Fibroblast of mammary gland (primary cell): ENCODE results near the gene PTPRD.

Source experiments
- DNase-seq: peaks from one replicate; pipeline ENCODE4 v3.0.0-alpha.2; 2010; ENCODE audit warnings: low read depth
- H3K4me3 ChIP-seq: 2 replicates; pipeline ENCODE4 v1.5.1; 2011; ENCODE audit warnings: low read depth, mild to moderate bottlenecking, low read length, moderate library complexity; ENCODE audit not compliant: control insufficient read depth
- CTCF ChIP-seq: conservative IDR thresholded peaks from 2 replicates; pipeline ENCODE4 v1.5.1; 2011; ENCODE audit warnings: low read depth, low read length, inconsistent platforms; ENCODE audit not compliant: control insufficient read depth, insufficient read depth

PTPRD gene

DNA sequence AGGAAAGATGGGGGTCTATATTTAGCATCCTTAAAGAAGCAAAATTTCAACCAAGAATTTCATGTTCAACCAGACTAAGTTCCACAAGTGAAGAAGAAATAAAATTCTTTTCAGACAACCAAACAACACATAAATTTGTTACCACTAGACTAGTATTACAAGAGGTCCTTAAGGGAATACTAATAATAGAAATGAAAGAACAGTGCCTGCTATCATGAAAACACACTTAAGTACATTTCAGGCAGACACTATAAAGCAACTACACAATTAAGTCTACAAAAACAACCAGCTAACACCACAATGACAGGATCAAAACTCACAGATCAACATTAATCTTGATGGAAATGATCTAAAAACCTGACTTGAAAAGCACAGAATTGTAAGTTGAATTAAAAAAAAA is 477.2 kb downstream of the PTPRD start:
- H3K4me3 ChIP-seq = no peak overlapping the region
- no peak for TF ChIP-seq CTCF
- no peak for DNase-seq

- TF ChIP-seq CTCF = no peak
- no peak overlapping the region for H3K4me3 ChIP-seq
Measured at GRCh38 chr9:10134266-10134665, 478.5 kb downstream of the PTPRD start.

GRCh38 chr9:10130061-10130675 is 482.6 kb downstream of the PTPRD start:
- no peak for TF ChIP-seq CTCF
- H3K4me3 ChIP-seq = no peak overlapping the region
- DNase-seq = peak; percentile 21

More at GRCh38 chr9:10134266-10134665, 478.5 kb downstream of the PTPRD start:
- DNase-seq = no peak

DNA sequence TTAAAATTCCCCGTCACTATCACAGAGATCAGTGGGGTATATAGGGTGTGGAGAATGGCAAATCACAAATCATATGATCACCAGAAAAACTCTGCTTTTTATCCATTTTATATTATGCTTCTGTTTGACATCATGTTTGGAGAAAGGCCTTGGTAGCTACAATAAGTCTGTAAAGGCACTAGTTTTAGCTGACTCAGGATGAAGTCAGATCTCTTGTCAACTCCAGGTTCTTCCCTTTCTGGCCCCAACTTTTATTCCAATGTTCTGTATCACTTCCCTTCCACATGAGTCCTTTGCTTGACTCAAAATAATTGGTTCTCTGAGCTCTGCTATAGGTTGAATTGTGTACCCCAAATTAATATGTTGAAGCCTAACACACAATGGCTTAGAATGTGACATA is 484.9 kb downstream of the PTPRD start:
- TF ChIP-seq CTCF = no peak
- no peak overlapping the region for H3K4me3 ChIP-seq
- peak; percentile 45 for DNase-seq

DNA sequence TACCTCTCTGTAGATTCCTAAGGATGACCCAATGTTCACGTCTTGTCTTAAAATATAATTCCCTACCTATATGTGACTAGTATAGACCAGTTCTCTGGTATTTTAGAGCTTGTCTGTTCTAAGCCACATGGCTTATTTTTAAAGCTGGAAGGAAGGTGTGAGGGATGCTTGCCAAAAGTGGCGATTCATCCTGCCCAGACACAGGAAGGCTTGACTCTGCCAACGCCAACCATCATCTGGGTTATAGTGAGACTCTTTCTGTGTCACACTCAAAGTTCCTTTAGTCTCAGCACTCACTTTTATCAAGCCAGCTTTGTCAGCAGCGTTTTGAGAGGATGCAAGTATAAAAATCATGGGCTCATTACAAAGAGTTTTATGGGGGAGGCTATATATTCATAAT is 500.0 kb downstream of the PTPRD start:
- peak; percentile 3 for DNase-seq
- no peak for TF ChIP-seq CTCF
- H3K4me3 ChIP-seq = no peak overlapping the region

DNA sequence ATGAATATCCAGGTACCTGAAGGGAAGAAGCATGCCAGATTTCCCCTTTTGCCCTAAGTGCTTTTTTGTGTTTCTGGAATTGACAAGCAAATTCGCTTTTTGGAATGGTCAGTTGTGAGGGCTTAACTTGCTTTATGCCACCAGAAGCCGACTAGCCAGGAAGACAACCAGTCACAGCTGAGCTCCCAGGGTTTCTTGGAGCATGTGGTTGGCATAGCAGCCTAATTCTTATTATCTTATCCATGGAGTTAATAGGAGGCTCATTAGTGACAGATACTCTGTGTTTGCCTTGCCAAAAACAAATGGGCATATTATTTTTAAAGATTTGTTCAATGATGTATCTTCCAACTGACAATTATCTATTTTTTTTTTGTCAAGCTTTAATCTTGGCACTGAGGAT is 500.7 kb downstream of the PTPRD start:
- TF ChIP-seq CTCF = no peak
- H3K4me3 ChIP-seq = no peak overlapping the region
- DNase-seq = no peak

- no peak for TF ChIP-seq CTCF
Measured at GRCh38 chr9:10108815-10109214, 504.0 kb downstream of the PTPRD start.

More at GRCh38 chr9:10108815-10109214, 504.0 kb downstream of the PTPRD start:
- no peak overlapping the region for H3K4me3 ChIP-seq
- DNase-seq = no peak
